Measurements from ENCODE around the gene CEP112. TPM values are rescaled to one million over a fixed set of nuclear protein-coding genes. Genes with fewer than 3 reads are reported as not detected.
"Not testable (repeated sequence)": the region's sequence is repeated elsewhere in the genome, so short reads cannot be mapped to it uniquely, and the experiment has no call there.

CEP112 gene
- polyA plus RNA-seq, 1 donor: 16.9 TPM

GRCh38 chr17:66165537-66166123, 26.3 kb downstream of the CEP112 start:
- peak; percentile 29 for DNase-seq (ENCODE audit: low read depth)

- not testable (repeated sequence) for DNase-seq (ENCODE audit: low read depth)
These were observed 36.9 kb downstream of the CEP112 start for GRCh38 chr17:66155055-66155454.

GRCh38 chr17:66152756-66153155, 39.2 kb downstream of the CEP112 start:
- DNase-seq (ENCODE audit: low read depth): no peak

- no peak for DNase-seq (ENCODE audit: low read depth)
These were observed 41.2 kb downstream of the CEP112 start for GRCh38 chr17:66150708-66151107.

GRCh38 chr17:66149562-66149961, 42.4 kb downstream of the CEP112 start:
- no peak for DNase-seq (ENCODE audit: low read depth)

- no peak for DNase-seq (ENCODE audit: low read depth)
These were observed 45.5 kb downstream of the CEP112 start for GRCh38 chr17:66146394-66146793.

GRCh38 chr17:66143657-66144282, 48.2 kb downstream of the CEP112 start:
- DNase-seq (ENCODE audit: low read depth): no peak

GRCh38 chr17:66142428-66142827, 49.5 kb downstream of the CEP112 start:
- DNase-seq (ENCODE audit: low read depth): no peak

- no peak for DNase-seq (ENCODE audit: low read depth)
These were observed 53.8 kb downstream of the CEP112 start for GRCh38 chr17:66138120-66138519.

- DNase-seq (ENCODE audit: low read depth): no peak
These were observed 56.0 kb downstream of the CEP112 start for GRCh38 chr17:66135896-66136295.

- no peak for DNase-seq (ENCODE audit: low read depth)
These were observed 56.7 kb downstream of the CEP112 start for GRCh38 chr17:66135219-66135618.

GRCh38 chr17:66129759-66130158, 62.2 kb downstream of the CEP112 start:
- no peak for DNase-seq (ENCODE audit: low read depth)

GRCh38 chr17:66126231-66126630, 65.7 kb downstream of the CEP112 start:
- no peak for DNase-seq (ENCODE audit: low read depth)

GRCh38 chr17:66123163-66123562, 68.8 kb downstream of the CEP112 start:
- no peak for DNase-seq (ENCODE audit: low read depth)

- DNase-seq (ENCODE audit: low read depth): no peak
These were observed 76.7 kb downstream of the CEP112 start for GRCh38 chr17:66115246-66115645.

GRCh38 chr17:66114609-66115008, 77.3 kb downstream of the CEP112 start:
- DNase-seq (ENCODE audit: low read depth): no peak

GRCh38 chr17:66107731-66108130, 84.2 kb downstream of the CEP112 start:
- DNase-seq (ENCODE audit: low read depth): no peak

GRCh38 chr17:66098040-66098439, 93.9 kb downstream of the CEP112 start:
- no peak for DNase-seq (ENCODE audit: low read depth)

GRCh38 chr17:66094727-66095126, 97.2 kb downstream of the CEP112 start:
- no peak for DNase-seq (ENCODE audit: low read depth)

GRCh38 chr17:66091445-66092080, 100.4 kb downstream of the CEP112 start:
- DNase-seq (ENCODE audit: low read depth): no peak

- no peak for DNase-seq (ENCODE audit: low read depth)
These were observed 102.2 kb downstream of the CEP112 start for GRCh38 chr17:66089764-66090163.

- no peak for DNase-seq (ENCODE audit: low read depth)
These were observed 103.8 kb downstream of the CEP112 start for GRCh38 chr17:66088173-66088572.

GRCh38 chr17:66087073-66087472, 104.9 kb downstream of the CEP112 start:
- no peak for DNase-seq (ENCODE audit: low read depth)

Data from forelimb muscle (tissue), 1 donor.